WTC11 (cell line): Measurements from ENCODE around the gene ACIN1. TPM values are rescaled to one million over a fixed set of nuclear protein-coding genes. Genes with fewer than 3 reads are reported as not detected.

Experiments
- ATAC-seq: fragments of 200-7000 bp; cut with Tn5 transposase; 2 replicates; pipeline ENCODE4 v1.10.0; 2021; ENCODE audit warnings: mild to moderate bottlenecking, moderate library complexity
- CTCF ChIA-PET: fragments of 300-600 bp; sonication (Branson Sonifier 250); formaldehyde crosslinking; loops from one replicate; lab custom pipeline; 2021; ENCODE audit warnings: antibody characterized with exemption; lab: Charles Lee
- POLR2A ChIA-PET: fragments of 350-600 bp; sonication (Branson Sonifier 250); formaldehyde crosslinking; loops from one replicate; lab custom pipeline; 2021; ENCODE audit warnings: antibody characterized with exemption; lab: Charles Lee
- DNase-seq: peaks from one replicate; pipeline ENCODE4 v3.0.0; 2021; ENCODE audit warnings: low spot score
- H3K27ac Mint-ChIP-seq: 2 replicates; pipeline ENCODE4 v1.8.0; 2021; ENCODE audit warnings: mixed read lengths
- H3K27me3 Mint-ChIP-seq: 2 replicates; pipeline ENCODE4 v1.8.0; 2021; ENCODE audit warnings: low read depth, mild to moderate bottlenecking, moderate library complexity, mixed read lengths
- H3K36me3 Mint-ChIP-seq: 2 replicates; pipeline ENCODE4 v1.8.0; 2021; ENCODE audit warnings: mixed read lengths
- H3K4me1 Mint-ChIP-seq: 2 replicates; pipeline ENCODE4 v1.8.0; 2022; ENCODE audit warnings: mixed read lengths
- H3K4me3 Mint-ChIP-seq: 2 replicates; pipeline ENCODE4 v1.8.0; 2021; ENCODE audit warnings: mild to moderate bottlenecking, moderate library complexity, mixed read lengths
- H3K9me3 Mint-ChIP-seq: 2 replicates; pipeline ENCODE4 v1.8.0; 2021; ENCODE audit warnings: mixed read lengths
- ATF1 ChIP-seq: sonication (generic); formaldehyde crosslinking; IDR thresholded peaks from 2 replicates; pipeline ENCODE4 v1.8.1; 2023; ENCODE audit warnings: mild to moderate bottlenecking, moderate library complexity, missing genetic modification reagents
- ELF4 ChIP-seq: sonication (generic); formaldehyde crosslinking; IDR thresholded peaks from 2 replicates; pipeline ENCODE4 v1.8.1; 2022; ENCODE audit warnings: low read depth, mild to moderate bottlenecking, moderate library complexity, missing genetic modification reagents
- EMX1 ChIP-seq: fragments of 250-450 bp; sonication (Bioruptor Pico); IDR thresholded peaks from 2 replicates; pipeline ENCODE4 v1.8.0; 2021; ENCODE audit warnings: mild to moderate bottlenecking
- ETV6 ChIP-seq: sonication (generic); formaldehyde crosslinking; IDR thresholded peaks from 2 replicates; pipeline ENCODE4 v1.8.1; 2022; ENCODE audit warnings: mild to moderate bottlenecking, missing genetic modification reagents
- MXD4 ChIP-seq: fragments of 250-450 bp; sonication (Bioruptor Pico); IDR thresholded peaks from 2 replicates; pipeline ENCODE4 v1.8.0; 2021; ENCODE audit warnings: mild to moderate bottlenecking, moderate library complexity, borderline replicate concordance
- MYBL2 ChIP-seq: sonication (generic); formaldehyde crosslinking; IDR thresholded peaks from 2 replicates; pipeline ENCODE4 v1.8.1; 2023; ENCODE audit warnings: mild to moderate bottlenecking, moderate library complexity, missing genetic modification reagents
- NFYB ChIP-seq: sonication (generic); formaldehyde crosslinking; conservative IDR thresholded peaks from 2 replicates; pipeline ENCODE4 v1.8.0; 2022; ENCODE audit warnings: low read depth, missing genetic modification reagents
- RELA ChIP-seq: sonication (generic); formaldehyde crosslinking; IDR thresholded peaks from 2 replicates; pipeline ENCODE4 v1.8.1; 2022; ENCODE audit warnings: missing genetic modification reagents, mild to moderate bottlenecking, borderline replicate concordance
- SMAD3 ChIP-seq: sonication (generic); formaldehyde crosslinking; IDR thresholded peaks from 2 replicates; pipeline ENCODE4 v1.8.0; 2022; ENCODE audit warnings: missing genetic modification reagents, mild to moderate bottlenecking, borderline replicate concordance
- TEAD4 ChIP-seq: sonication (generic); formaldehyde crosslinking; IDR thresholded peaks from 2 replicates; pipeline ENCODE4 v1.8.0; 2022; ENCODE audit warnings: mild to moderate bottlenecking, missing genetic modification reagents
- ZNF232 ChIP-seq: sonication (generic); formaldehyde crosslinking; IDR thresholded peaks from 2 replicates; pipeline ENCODE4 v1.8.0; 2022; ENCODE audit warnings: mild to moderate bottlenecking, missing genetic modification reagents
- ZNF671 ChIP-seq: fragments of 250-450 bp; sonication (Bioruptor Pico); IDR thresholded peaks from 2 replicates; pipeline ENCODE4 v1.8.0; 2021; ENCODE audit warnings: mild to moderate bottlenecking
- total RNA-seq: library from RNA; stranded (reverse); gene quantifications from 3 replicates; pipeline ENCODE4 v1.2.3, GENCODE V29; 2021
- TF ChIP-seq, protein P1 (sequence below): sonication (generic); formaldehyde crosslinking; IDR thresholded peaks from 2 replicates; pipeline ENCODE4 v1.8.1; 2022; ENCODE audit warnings: low read depth, mild to moderate bottlenecking, moderate library complexity, missing genetic modification reagents, borderline replicate concordance
- TF ChIP-seq, protein P2 (sequence below): sonication (generic); formaldehyde crosslinking; IDR thresholded peaks from 2 replicates; pipeline ENCODE4 v1.8.1; 2023; ENCODE audit warnings: mild to moderate bottlenecking, moderate library complexity, missing genetic modification reagents
- TF ChIP-seq, protein P3 (sequence below): sonication (generic); formaldehyde crosslinking; IDR thresholded peaks from 2 replicates; pipeline ENCODE4 v1.8.0; 2022; ENCODE audit warnings: mild to moderate bottlenecking, missing genetic modification reagents
- TF ChIP-seq, protein P4 (sequence below): fragments of 250-450 bp; sonication (Bioruptor Pico); conservative IDR thresholded peaks from 2 replicates; pipeline ENCODE4 v1.9.0; 2021; ENCODE audit warnings: mild to moderate bottlenecking
- TF ChIP-seq, protein P5 (sequence below): fragments of 250-450 bp; sonication (Bioruptor Pico); IDR thresholded peaks from 2 replicates; pipeline ENCODE4 v1.9.0; 2021; ENCODE audit warnings: moderate library complexity, mild to moderate bottlenecking, inconsistent platforms, borderline replicate concordance
- TF ChIP-seq, protein P6 (sequence below): sonication (generic); formaldehyde crosslinking; IDR thresholded peaks from 2 replicates; pipeline ENCODE4 v1.8.0; 2023; ENCODE audit warnings: mild to moderate bottlenecking, missing genetic modification reagents

Gene ACIN1
- total RNA-seq, 1 experiment from 2014 or later: 229 TPM

DNA sequence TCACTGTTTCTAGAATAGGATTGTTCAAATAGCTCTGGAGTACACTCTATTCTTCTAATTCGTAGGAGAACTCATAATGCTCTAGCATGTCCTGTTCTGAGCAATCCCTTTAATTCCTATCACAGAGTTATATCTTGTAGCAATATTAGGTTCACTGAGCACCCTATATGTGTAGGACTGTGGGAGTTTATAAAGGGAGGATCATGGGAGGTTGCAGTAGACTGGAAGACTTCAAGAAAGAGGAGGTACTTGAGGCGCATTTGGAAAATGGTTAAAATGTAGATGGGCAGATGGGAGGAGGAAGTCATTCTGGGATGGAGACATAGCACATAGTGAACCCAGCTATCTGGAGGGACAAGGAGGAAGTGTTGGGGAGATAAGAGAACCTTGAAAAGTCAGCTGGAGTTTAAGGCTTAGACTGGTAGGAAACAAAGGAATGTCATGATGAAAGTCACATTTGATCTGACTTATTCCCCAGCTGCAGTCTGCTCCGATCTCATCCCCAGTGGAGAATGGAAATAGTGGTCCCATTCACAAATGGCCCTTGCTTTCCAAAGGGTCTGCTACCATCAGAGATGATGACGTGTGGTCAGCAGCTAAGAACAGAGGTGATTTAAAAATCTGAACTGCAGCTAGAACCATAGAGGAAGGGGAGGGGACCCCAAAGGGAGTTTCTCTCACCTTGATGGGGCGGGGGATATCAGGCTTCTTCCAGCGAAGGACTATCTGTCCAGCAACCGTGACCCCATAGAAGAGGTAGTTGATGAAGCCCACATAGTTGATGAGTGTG is 34.2 kb upstream of the ACIN1 start:
- POLR2A ChIA-PET: interaction anchor here (1.3 kb wide), 1 partner anchor 26 kb away, joined by 3 read pairs; no protein-coding TSS in a partner anchor
- H3K4me1 Mint-ChIP-seq: peaks cover 21% of the 10 kb centered on the region
- no peak overlapping the region for H3K4me3 Mint-ChIP-seq
- CTCF ChIA-PET: interaction anchor here (2.0 kb wide), 1 partner anchor 9 kb away, joined by 9 read pairs; no protein-coding TSS in a partner anchor
- DNase-seq (no peak), ATAC-seq (no peak)
- no peak overlapping the region for H3K27ac Mint-ChIP-seq
- no peaks in the 10 kb centered on the region for H3K27me3 Mint-ChIP-seq
- H3K36me3 Mint-ChIP-seq: peaks cover 55% of the 10 kb centered on the region
- no peaks in the 10 kb centered on the region for H3K9me3 Mint-ChIP-seq
- TF ChIP-seq ETV6 (CRISPR knock-in tag): no peak
- no peak for TF ChIP-seq ATF1 (CRISPR knock-in tag)
- no peak for TF ChIP-seq ZNF232 (CRISPR knock-in tag)
- TF ChIP-seq, protein P1, sequence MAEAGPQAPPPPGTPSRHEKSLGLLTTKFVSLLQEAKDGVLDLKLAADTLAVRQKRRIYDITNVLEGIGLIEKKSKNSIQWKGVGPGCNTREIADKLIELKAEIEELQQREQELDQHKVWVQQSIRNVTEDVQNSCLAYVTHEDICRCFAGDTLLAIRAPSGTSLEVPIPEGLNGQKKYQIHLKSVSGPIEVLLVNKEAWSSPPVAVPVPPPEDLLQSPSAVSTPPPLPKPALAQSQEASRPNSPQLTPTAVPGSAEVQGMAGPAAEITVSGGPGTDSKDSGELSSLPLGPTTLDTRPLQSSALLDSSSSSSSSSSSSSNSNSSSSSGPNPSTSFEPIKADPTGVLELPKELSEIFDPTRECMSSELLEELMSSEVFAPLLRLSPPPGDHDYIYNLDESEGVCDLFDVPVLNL (CRISPR knock-in tag): no peak

DNA sequence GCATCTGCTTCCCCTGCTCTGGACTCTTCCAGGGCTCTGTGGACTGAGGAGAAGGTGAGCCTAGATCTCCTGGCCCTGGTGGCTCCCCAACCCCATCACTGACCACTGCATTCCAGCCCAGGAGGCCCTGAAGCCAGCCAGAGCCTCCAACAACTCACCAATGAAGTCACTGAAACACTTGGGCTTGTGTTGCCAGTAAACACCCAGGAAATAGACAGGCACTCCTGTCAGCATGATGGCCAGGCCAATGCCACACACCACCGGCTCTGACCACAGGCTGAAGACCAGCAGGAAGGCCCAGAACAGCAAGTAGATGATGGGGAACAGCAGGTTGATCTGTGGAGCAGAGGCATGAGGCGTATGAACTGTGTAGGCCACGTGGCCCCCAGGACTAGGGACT is 32.9 kb upstream of the ACIN1 start:
- ATAC-seq (no peak), DNase-seq (no peak)
- ChIA-PET POLR2A (no interaction called here), CTCF (no interaction called here)
- TF ChIP-seq ZNF671 (CRISPR knock-in tag): no peak
- TF ChIP-seq MXD4: no peak
- TF ChIP-seq, protein P2, sequence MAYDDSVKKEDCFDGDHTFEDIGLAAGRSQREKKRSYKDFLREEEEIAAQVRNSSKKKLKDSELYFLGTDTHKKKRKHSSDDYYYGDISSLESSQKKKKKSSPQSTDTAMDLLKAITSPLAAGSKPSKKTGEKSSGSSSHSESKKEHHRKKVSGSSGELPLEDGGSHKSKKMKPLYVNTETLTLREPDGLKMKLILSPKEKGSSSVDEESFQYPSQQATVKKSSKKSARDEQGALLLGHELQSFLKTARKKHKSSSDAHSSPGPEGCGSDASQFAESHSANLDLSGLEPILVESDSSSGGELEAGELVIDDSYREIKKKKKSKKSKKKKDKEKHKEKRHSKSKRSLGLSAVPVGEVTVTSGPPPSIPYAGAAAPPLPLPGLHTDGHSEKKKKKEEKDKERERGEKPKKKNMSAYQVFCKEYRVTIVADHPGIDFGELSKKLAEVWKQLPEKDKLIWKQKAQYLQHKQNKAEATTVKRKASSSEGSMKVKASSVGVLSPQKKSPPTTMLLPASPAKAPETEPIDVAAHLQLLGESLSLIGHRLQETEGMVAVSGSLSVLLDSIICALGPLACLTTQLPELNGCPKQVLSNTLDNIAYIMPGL (CRISPR knock-in tag): no peak
- no peak for TF ChIP-seq RELA (CRISPR knock-in tag)
- no peak for TF ChIP-seq ELF4 (CRISPR knock-in tag)
- no peak for TF ChIP-seq SMAD3 (CRISPR knock-in tag)
- TF ChIP-seq, protein P3, sequence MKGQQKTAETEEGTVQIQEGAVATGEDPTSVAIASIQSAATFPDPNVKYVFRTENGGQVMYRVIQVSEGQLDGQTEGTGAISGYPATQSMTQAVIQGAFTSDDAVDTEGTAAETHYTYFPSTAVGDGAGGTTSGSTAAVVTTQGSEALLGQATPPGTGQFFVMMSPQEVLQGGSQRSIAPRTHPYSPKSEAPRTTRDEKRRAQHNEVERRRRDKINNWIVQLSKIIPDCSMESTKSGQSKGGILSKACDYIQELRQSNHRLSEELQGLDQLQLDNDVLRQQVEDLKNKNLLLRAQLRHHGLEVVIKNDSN (CRISPR knock-in tag): no peak
- TF ChIP-seq, protein P4, sequence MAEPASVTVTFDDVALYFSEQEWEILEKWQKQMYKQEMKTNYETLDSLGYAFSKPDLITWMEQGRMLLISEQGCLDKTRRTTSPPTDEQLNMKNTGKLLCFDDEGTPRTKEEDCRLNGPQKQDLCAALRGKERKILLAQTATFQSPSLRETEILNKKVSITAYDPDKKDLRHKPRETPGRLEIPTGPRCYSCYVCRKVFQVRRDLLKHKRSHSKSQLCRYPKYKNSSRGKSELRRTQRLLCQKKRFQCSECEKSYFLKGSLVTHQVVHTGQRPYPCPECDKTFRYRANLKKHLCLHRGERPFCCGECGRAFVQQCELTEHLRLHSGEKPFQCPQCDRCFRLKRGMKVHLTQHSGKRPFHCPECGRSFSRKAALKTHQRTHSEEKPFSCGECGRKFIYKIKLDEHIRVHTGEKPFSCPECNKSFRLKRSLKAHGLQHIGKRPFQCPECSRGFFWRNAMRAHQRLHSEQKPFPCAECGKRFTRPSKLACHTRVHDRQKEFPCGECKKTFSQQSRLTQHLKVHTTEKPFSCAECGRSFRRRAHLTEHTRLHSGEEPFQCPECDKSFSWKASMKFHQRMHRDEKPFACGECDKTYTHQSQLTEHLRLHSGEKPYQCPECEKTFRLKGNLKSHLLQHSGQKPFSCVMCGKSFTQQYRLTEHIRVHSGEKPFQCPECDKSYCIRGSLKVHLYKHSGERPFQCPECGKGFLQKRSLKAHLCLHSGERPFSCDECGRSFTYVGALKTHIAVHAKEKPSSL (CRISPR knock-in tag): no peak
- TF ChIP-seq ETV6 (CRISPR knock-in tag): no peak
- no peak for TF ChIP-seq TEAD4 (CRISPR knock-in tag)
- no peak for TF ChIP-seq EMX1
- no peak for TF ChIP-seq MYBL2 (CRISPR knock-in tag)
- TF ChIP-seq, protein P5, sequence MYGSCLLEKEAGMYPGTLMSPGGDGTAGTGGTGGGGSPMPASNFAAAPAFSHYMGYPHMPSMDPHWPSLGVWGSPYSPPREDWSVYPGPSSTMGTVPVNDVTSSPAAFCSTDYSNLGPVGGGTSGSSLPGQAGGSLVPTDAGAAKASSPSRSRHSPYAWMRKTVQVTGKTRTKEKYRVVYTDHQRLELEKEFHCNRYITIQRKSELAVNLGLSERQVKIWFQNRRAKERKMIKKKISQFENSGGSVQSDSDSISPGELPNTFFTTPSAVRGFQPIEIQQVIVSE (CRISPR knock-in tag): no peak
- TF ChIP-seq, protein P6, sequence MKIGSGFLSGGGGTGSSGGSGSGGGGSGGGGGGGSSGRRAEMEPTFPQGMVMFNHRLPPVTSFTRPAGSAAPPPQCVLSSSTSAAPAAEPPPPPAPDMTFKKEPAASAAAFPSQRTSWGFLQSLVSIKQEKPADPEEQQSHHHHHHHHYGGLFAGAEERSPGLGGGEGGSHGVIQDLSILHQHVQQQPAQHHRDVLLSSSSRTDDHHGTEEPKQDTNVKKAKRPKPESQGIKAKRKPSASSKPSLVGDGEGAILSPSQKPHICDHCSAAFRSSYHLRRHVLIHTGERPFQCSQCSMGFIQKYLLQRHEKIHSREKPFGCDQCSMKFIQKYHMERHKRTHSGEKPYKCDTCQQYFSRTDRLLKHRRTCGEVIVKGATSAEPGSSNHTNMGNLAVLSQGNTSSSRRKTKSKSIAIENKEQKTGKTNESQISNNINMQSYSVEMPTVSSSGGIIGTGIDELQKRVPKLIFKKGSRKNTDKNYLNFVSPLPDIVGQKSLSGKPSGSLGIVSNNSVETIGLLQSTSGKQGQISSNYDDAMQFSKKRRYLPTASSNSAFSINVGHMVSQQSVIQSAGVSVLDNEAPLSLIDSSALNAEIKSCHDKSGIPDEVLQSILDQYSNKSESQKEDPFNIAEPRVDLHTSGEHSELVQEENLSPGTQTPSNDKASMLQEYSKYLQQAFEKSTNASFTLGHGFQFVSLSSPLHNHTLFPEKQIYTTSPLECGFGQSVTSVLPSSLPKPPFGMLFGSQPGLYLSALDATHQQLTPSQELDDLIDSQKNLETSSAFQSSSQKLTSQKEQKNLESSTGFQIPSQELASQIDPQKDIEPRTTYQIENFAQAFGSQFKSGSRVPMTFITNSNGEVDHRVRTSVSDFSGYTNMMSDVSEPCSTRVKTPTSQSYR (CRISPR knock-in tag): no peak
- TF ChIP-seq NFYB (CRISPR knock-in tag): no peak
- Mint-ChIP-seq H3K4me1 (peaks cover 30% of the 10 kb centered on the region), H3K9me3 (no peaks in the 10 kb centered on the region), H3K27me3 (no peaks in the 10 kb centered on the region), H3K27ac (0 out of 2 replicates have a peak overlapping the region, but pooled peaks have one; percentile 34), H3K4me3 (no peak overlapping the region), H3K36me3 (peaks cover 44% of the 10 kb centered on the region)
